ENCODE results near the gene MAGEF1.

DNA sequence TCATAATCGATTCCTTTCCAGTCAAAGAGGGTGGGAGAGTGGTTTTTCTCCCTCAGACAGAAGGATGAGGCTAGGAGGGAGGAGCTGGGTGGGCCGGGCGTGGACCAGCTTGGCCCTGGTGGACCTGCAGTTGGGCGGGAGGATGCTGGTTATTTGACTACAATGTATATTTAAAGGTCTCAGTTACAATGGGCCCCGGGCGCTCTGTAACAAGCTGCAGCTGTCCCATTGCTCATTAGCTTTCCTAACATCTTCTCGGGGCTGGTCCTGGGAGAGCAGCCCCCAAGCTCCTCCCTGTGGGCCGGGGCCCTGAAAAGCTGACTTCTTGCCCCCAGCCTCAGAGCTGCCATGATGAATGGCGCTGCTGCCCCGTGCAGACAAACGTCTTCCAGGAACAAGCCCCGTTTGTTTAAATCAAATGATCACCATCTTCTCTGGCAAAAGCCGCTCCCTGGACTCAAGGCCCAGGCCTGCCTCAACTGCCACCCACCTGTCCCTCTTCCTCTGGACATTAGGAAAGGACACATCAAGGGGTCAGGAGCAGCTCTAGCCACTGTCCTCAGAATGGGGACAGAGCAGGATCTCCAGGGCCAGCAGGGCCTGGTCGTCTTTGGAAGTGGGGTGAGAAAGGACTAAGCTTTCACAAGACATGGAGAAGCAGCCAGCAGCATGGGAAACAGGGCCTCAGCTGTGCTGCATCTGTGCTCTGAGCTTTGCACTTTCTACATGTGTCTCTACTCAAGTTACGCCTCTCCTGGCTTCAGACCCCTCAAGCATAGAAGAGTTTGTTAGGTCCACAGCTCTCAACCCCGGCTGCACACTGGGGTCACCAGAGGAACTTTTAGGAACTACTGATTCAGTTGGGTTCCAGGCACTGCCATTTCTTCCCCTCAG is 38.6 kb downstream of the MAGEF1 start:
- TF ChIP-seq POLR2A (IDR thresholded peaks at IDR 0.05): no peak
- TF ChIP-seq, protein P1, sequence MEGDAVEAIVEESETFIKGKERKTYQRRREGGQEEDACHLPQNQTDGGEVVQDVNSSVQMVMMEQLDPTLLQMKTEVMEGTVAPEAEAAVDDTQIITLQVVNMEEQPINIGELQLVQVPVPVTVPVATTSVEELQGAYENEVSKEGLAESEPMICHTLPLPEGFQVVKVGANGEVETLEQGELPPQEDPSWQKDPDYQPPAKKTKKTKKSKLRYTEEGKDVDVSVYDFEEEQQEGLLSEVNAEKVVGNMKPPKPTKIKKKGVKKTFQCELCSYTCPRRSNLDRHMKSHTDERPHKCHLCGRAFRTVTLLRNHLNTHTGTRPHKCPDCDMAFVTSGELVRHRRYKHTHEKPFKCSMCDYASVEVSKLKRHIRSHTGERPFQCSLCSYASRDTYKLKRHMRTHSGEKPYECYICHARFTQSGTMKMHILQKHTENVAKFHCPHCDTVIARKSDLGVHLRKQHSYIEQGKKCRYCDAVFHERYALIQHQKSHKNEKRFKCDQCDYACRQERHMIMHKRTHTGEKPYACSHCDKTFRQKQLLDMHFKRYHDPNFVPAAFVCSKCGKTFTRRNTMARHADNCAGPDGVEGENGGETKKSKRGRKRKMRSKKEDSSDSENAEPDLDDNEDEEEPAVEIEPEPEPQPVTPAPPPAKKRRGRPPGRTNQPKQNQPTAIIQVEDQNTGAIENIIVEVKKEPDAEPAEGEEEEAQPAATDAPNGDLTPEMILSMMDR (IDR thresholded peaks at IDR 0.05): no peak
- TF ChIP-seq POLR2AphosphoS5 (IDR thresholded peaks at IDR 0.05): no peak
